GM18505 (cell line): ENCODE measurements around the gene SLC39A11.
A peak's percentile ranks its signal among the peaks of the same experiment; 100 is the strongest.

Source experiments
- ATAC-seq: cut with Tn5 transposase; IDR thresholded peaks from one replicate; pipeline ENCODE4 v1.9.1; 2021; ENCODE audit not compliant: unreplicated experiment
- POLR2A ChIP-seq: IDR thresholded peaks from 4 replicates; pipeline ENCODE4 v1.6.1; 2011; ENCODE audit warnings: borderline replicate concordance; ENCODE audit not compliant: insufficient read depth, insufficient read length; ENCODE audit errors: extremely low read depth

SLC39A11 gene

DNA sequence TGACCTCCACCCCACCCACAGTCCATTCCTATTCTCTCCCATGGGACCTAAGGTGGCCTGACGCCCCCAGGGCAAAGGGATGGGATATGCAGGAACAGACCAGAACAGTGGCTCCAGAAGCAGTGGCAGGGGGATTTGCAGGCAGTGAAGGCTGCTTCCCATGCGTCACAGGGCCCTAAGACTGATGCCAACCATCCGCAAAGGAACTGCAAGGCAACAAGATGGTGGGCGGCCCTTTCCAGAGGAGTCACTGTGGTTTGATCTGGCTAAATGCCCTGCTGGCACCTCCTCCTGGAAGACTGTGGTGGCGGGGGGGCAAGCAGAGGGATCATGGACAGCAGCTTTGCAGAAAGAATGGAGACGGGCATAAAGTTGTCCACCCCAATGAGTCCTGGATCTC, 4.4 kb upstream of the SLC39A11 start:
- no peak for ATAC-seq
- no peak for TF ChIP-seq POLR2A

DNA sequence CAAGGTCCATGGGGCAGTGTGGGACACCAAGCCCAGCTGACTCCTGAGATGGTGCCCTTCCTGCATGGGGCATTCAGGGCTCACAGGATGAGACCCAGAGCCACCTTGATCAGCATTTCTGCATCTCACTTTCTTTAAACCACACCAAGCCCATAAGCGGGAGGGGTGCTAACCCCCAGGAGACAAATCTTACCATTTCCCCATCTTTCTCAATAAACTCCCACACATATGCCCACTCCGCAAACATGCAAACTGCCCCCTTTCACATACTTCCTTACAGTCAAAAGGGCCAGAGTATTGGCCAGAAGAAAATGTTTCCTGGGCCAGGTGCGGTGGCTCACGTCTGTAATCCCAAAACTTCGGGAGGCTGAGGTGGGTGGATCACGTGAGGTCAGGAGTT, 3.7 kb upstream of the SLC39A11 start:
- TF ChIP-seq POLR2A: no peak
- no peak for ATAC-seq

DNA sequence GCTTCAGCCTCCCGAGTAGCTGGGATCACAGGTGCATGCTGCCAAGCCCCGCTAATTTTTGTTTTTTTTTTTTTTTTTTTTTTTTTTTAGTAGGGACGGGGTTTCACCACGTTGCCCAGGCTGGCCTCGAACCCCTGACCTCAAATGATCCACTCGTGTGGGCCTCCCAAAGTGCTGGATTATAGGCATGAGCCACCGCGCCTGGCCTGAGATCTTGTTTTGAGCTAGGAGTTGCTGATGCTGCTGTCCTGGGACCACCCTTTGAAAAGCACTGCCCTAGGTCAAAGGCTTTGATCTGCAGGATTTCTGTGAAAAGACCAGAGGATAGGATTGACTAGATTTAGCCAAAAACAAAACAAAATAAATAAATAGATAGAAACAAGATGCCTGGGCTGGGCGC, 798 bp upstream of the SLC39A11 start:
- no peak for TF ChIP-seq POLR2A
- no peak for ATAC-seq

DNA sequence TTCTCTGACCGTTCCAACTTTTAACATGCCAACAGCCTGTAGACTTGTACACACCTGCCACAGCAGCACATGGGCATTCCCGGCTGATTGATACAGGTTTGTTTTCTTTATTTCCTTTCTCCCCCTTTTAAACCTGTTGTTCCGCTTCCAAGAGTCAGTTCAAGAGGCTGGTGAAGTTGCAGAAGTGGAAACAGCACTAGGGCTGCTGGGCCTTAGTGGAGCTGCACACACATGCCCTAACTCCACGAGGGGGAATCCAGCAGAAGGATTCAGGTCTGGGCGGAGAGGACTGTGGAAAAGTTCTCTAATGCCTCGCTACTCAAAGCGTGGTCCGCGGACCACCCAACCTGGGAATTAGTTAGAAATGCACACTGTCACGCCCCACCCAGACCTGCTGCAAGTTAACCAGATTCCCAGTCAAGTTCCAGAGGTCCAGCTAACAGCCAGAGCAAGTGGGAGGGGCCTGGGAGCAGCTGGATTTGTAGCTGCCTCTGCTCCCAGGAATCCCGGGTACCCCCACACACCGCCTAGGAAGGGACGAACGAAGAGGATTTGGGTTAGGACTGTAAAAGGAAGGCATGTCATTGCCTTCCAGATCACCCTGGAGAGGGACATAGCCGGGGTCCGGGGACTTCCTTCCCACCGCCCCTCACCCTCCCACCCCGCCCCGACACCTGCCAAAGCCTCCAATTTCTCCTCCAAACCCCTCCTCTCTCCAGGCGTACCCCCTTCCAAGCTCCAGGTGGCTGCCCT, 542 bp downstream of the SLC39A11 start:
- TF ChIP-seq POLR2A: no peak
- peak; percentile 15 for ATAC-seq

DNA sequence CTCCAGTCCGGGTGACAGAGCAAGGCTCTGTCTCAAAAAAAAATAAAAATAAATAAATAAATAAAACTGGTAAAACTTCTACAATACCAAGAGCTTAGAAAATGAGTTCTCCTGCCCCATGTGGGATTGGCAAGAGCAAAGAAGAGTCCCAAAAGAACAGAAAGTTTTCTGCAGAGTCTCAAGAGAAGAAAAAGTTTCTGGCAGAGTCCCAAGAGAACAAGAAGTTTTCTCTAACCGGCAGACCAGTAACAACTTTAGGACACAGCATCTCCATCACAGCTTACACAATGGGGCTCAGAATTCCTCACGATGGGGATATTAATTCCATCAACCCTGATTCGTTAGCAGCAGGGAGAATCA, 1.1 kb downstream of the SLC39A11 start:
- no peak for ATAC-seq

DNA sequence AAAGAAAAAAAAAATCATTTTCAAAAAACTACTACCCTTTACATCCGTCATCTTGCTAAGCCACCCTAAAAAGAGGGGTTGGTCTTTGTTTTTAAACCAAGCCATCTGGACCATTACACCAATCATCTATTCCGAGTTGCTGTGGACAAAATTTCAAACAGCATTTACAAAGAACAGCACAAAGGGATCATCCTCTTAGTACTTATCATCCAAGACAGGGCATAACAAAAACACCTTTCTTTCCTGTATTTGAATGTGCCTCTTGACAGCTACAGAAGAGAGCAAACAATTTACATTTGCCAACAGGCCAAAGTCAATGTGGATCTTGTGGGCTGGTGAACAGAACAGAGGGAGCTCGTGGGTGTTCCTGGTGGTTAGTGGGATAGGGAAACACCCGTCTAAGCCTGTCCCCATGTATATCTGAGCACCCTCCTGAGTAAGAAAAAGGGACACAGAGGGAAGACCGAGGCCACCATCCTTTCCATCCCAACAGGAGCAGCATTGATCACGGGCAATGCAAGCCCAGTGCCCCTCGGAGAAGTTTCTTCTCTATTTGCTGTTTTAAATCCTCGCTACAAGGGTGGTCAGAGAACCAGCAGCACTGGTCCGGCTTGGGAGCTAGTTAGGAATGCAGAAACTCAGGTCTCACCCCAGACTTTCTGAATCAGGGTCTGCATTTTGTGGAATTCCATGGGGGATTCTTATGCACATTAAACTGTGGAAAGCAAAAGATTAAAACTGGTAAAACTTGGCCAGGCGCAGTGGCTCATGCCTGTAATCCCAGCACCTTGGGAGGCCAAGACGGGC, 1.9 kb downstream of the SLC39A11 start:
- TF ChIP-seq POLR2A: no peak
- no peak for ATAC-seq

More for the DNA sequence above, 1.1 kb downstream of the SLC39A11 start:
- TF ChIP-seq POLR2A: no peak

DNA sequence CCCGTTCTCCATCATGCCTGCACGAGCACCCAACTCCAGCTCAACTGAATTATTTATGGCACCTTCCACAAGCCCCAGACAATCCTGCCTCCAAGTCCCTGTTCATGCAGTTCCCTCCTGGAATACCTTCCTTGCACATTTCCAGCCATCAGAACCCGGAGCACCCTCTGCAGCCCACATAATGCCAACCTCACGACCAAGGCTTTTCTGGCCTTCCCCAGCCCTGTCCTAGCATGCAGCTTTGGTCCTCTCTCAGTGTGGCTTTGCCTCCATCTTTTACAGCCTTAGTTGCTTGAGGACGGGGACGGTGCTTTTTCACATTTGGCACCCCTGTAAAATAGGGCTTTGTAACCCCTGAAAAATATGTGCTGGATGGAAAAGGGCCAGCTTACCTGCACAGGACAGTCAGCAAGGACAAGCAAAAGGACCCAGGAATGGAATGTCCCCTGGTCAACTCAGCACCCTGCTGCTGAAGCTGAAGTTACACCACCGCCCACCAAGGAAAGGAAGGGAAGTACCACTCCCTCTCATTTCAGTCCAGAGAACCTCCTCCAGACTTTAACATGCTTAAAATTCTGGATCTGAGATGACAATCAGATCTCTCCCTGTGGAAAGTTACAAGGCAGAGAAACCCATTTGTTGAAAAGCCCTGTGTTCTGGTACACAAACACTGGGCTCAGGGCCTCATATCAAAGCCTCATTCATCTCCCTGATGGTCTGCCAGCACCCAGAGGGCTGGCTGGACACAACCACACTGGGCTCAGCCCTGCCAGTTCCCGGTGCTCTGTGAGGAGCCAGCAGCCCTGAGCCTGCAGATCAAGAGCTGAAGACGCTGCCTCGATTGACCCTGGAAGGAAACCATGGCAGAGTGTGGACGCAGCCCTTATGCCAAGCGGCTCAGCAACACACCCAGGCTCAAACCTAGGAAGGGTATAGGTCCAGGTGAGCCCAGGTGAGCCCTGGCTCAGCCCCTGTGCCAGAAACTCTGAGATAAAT, 2.9 kb downstream of the SLC39A11 start:
- no peak for TF ChIP-seq POLR2A
- ATAC-seq: no peak

DNA sequence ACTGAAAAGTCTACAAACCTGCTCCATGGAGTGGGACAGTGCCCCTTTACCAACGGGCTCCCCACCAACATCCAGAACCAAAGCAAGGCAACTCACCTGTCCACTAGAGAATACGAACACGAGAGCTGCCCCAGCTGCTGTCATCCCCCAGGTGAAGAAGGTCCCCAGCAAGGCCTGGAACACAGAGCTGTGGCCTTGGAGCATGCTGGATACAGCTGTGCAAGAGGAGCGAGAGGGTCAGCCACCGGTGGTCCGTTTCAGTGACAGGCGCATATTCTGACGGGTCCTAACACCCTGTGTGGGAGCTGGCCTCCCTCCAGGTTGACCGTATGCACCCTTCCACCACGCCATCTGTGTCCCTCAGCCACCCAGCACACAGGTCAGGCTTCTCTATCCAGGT, 3.9 kb downstream of the SLC39A11 start:
- no peak for TF ChIP-seq POLR2A
- no peak for ATAC-seq

DNA sequence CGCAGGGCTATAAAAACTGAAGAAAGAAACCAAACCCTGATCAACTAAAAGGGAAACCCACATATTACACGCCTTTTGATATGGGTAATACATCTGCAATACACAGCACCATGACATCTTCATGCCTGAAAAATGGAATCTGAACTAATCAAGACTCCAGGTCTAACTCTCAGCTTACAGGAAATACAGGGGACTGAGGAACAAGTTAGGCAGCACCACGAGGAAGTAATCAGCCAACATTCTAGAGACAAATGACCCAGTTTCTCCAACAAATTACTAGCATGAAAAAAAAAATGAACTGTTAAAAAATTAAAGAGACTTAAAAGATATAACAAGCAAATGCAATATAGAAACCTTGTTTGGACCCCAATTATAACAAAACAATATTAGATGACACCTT, 9.1 kb downstream of the SLC39A11 start:
- no peak for TF ChIP-seq POLR2A
- ATAC-seq: no peak

DNA sequence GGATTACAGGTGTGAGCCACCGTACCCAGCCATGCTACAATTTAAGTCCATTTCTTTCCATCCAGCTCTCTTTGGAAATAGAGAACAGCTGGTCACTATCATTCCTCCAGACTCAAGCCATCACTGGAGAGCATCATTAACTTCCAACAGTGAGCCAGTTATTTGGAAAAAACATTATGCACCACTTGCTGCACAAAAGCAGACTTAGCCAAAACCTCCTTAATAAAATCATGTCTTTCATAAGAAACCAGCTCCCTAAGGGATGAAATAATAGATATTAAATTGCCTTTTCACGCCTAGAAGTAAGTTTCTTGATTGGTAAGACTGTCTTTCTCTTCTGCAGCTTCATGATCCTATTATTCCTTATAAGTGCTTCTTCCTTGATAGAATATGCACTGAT, 17.9 kb downstream of the SLC39A11 start:
- no peak for ATAC-seq
- TF ChIP-seq POLR2A: no peak

DNA sequence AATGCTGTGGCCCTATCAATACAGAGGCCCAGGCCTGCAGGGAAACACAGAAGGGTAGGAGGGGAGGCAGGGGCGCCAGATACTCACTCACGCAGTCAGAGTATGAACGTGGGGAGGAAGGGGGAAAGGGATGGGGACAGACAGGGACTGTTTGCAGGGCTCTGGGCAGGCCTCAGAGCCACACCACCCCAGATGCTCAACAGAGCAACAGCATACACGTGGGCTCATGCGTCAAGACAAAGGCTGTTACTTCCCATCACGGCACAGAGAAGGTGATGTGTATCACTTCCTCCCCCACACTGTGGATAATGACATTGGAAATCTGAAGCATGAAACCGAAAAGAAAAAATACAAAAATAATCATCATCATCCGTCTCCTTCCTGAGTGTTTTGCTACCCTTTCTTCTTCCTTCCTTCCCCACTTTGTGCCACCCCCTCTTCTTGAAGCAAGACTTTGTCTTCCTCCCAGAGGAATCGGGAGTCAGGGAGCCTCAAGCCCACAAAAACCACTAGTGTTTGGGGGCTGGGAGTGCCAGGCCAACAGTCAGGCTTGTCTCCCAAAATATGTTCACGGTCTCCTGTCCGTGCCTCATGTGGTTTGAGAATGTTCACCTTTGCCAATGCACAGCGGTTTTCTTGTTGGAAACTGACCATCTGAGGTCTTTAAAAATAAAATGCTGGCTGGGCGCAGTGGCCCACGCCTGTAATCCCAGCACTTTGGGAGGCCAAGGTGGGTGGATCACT, 20.1 kb downstream of the SLC39A11 start:
- no peak for TF ChIP-seq POLR2A
- ATAC-seq: no peak
